ENCODE data around the gene SLC18B1. TPM values are rescaled to one million over a fixed set of nuclear protein-coding genes. Genes with fewer than 3 reads are reported as not detected.
A peak's percentile ranks its signal among the peaks of the same experiment; 100 is the strongest.

The SLC18B1 gene
- total and polyA plus RNA-seq, 10 of the 15 experiments (the other 5 are each of a cell fraction or from before 2014, with no cell fraction given): 3.5 to 11.8 (median 7.1) TPM

DNA sequence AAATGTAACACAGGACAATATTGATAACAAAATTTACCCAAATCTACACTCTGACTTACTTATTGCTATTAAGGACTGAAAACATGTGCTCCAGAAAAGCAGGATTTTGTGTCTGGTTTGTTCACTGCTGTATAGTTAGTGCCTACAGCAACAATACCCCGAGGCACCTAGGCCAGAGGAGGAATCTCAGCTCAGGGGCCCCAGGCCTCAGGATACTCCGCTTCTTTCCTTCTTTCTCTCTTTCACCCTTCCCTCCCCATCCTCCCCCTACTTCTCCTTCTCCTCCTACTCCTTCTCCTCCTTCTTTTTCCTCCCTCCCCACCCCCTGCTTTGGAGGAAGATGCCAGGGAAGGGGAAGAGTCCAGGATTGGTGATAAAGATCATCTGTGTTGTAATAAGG lies 39.7 kb downstream of the SLC18B1 start:
- ATAC-seq (no peak), FAIRE-seq (no peak), DNase-seq (ENCODE audit: low read depth, low spot score) (no peak)
- SMC1A ChIA-PET (ENCODE audit: uncharacterized antibody, unreplicated experiment): interaction anchor here (1.6 kb wide), 1 partner anchor 88 kb away, joined by 7 read pairs; no protein-coding TSS in a partner anchor
- POLR2A ChIA-PET: no interaction called here
- Histone ChIP-seq H3K4me2 (ENCODE audit: control insufficient read depth, insufficient read depth) (peak overlapping the region; percentile 63), H3K9me3 (replicated peaks; ENCODE audit: control insufficient read depth, insufficient read depth, low read length) (no peaks in the 10 kb centered on the region), H3K4me1 (ENCODE audit: control insufficient read depth, insufficient read depth, low read length) (peaks cover 39% of the 10 kb centered on the region), H2AFZ (ENCODE audit: control insufficient read depth, low read depth, low read length) (no peak overlapping the region), H4K20me1 (ENCODE audit: control insufficient read depth, insufficient read depth) (no peaks in the 10 kb centered on the region), H3K27ac (ENCODE audit: control insufficient read depth, insufficient read depth) (no peak overlapping the region), H3K79me2 (ENCODE audit: control insufficient read depth, insufficient read depth, low read length) (peaks cover 5% of the 10 kb centered on the region), H3K4me3 (no peak overlapping the region), H3K9ac (ENCODE audit: control insufficient read depth, insufficient read depth, low read length) (no peak overlapping the region), H3K27me3 (replicated peaks in 1 of 2; ENCODE audit: control insufficient read depth in 2 of 2, insufficient read depth in 2 of 2, low read length in 1 of 2) (no peaks in the 10 kb centered on the region), H3K36me3 (ENCODE audit: control insufficient read depth in 2 of 2, insufficient read depth in 2 of 2, low read length in 1 of 2) (no peaks in the 10 kb centered on the region)
- intact Hi-C loops (cut with micrococcal nuclease; ENCODE audit: unreplicated experiment) (no loop called here), in situ Hi-C loops (cut with MboI) (no loop called here)
- CTCF ChIA-PET: interaction anchor here (1.0 kb wide), 1 partner anchor 43 kb away, joined by 3 read pairs; no protein-coding TSS in a partner anchor
- BruUV-seq (replicated peaks): no TSS peak
- 100% methylated on average over 2 of the region's 2 CpGs for WGBS (ENCODE audit: insufficient coverage, insufficient replicate concordance, low lambda C conversion rate, missing lambda C conversion rate)
- RAD21 ChIA-PET (ENCODE audit: unreplicated experiment): no interaction called here
- no peak for TF ChIP-seq MTA3 (IDR thresholded peaks at IDR 0.05; ENCODE audit: borderline replicate concordance, low read length)
- no peak for TF ChIP-seq SMAD1 (IDR thresholded peaks at IDR 0.05; ENCODE audit: low read depth, partially characterized antibody)
- TF ChIP-seq, protein P1, sequence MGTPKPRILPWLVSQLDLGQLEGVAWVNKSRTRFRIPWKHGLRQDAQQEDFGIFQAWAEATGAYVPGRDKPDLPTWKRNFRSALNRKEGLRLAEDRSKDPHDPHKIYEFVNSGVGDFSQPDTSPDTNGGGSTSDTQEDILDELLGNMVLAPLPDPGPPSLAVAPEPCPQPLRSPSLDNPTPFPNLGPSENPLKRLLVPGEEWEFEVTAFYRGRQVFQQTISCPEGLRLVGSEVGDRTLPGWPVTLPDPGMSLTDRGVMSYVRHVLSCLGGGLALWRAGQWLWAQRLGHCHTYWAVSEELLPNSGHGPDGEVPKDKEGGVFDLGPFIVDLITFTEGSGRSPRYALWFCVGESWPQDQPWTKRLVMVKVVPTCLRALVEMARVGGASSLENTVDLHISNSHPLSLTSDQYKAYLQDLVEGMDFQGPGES (IDR thresholded peaks at IDR 0.05): no peak
- TF ChIP-seq FOXK2 (IDR thresholded peaks at IDR 0.05): no peak
- TF ChIP-seq HDAC2 (IDR thresholded peaks at IDR 0.05): no peak
- no peak for TF ChIP-seq SREBF2 (IDR thresholded peaks at IDR 0.05; ENCODE audit: low read length)
- TF ChIP-seq NRF1 (conservative IDR thresholded peaks at IDR 0.05; ENCODE audit: low read depth, low read length): no peak
- TF ChIP-seq, protein P2, sequence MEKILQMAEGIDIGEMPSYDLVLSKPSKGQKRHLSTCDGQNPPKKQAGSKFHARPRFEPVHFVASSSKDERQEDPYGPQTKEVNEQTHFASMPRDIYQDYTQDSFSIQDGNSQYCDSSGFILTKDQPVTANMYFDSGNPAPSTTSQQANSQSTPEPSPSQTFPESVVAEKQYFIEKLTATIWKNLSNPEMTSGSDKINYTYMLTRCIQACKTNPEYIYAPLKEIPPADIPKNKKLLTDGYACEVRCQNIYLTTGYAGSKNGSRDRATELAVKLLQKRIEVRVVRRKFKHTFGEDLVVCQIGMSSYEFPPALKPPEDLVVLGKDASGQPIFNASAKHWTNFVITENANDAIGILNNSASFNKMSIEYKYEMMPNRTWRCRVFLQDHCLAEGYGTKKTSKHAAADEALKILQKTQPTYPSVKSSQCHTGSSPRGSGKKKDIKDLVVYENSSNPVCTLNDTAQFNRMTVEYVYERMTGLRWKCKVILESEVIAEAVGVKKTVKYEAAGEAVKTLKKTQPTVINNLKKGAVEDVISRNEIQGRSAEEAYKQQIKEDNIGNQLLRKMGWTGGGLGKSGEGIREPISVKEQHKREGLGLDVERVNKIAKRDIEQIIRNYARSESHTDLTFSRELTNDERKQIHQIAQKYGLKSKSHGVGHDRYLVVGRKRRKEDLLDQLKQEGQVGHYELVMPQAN (conservative IDR thresholded peaks at IDR 0.05): no peak
- TF ChIP-seq, protein P3, sequence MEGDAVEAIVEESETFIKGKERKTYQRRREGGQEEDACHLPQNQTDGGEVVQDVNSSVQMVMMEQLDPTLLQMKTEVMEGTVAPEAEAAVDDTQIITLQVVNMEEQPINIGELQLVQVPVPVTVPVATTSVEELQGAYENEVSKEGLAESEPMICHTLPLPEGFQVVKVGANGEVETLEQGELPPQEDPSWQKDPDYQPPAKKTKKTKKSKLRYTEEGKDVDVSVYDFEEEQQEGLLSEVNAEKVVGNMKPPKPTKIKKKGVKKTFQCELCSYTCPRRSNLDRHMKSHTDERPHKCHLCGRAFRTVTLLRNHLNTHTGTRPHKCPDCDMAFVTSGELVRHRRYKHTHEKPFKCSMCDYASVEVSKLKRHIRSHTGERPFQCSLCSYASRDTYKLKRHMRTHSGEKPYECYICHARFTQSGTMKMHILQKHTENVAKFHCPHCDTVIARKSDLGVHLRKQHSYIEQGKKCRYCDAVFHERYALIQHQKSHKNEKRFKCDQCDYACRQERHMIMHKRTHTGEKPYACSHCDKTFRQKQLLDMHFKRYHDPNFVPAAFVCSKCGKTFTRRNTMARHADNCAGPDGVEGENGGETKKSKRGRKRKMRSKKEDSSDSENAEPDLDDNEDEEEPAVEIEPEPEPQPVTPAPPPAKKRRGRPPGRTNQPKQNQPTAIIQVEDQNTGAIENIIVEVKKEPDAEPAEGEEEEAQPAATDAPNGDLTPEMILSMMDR (IDR thresholded peaks at IDR 0.05 in 2 of 3, conservative IDR thresholded peaks at IDR 0.05 in 1 of 3; ENCODE audit: control insufficient read depth in 2 of 3, extremely low read depth in 1 of 3, insufficient read depth in 1 of 3, low read depth in 3 of 3, low read length in 3 of 3): no peak
- TF ChIP-seq KDM1A (IDR thresholded peaks at IDR 0.05; ENCODE audit: borderline replicate concordance): no peak
- TF ChIP-seq KAT2A (conservative IDR thresholded peaks at IDR 0.05; ENCODE audit: control insufficient read depth, low read depth, low read length): no peak
- TF ChIP-seq, protein P4, sequence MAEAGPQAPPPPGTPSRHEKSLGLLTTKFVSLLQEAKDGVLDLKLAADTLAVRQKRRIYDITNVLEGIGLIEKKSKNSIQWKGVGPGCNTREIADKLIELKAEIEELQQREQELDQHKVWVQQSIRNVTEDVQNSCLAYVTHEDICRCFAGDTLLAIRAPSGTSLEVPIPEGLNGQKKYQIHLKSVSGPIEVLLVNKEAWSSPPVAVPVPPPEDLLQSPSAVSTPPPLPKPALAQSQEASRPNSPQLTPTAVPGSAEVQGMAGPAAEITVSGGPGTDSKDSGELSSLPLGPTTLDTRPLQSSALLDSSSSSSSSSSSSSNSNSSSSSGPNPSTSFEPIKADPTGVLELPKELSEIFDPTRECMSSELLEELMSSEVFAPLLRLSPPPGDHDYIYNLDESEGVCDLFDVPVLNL (IDR thresholded peaks at IDR 0.05; ENCODE audit: low read depth, low read length): no peak
- TF ChIP-seq, protein P5, sequence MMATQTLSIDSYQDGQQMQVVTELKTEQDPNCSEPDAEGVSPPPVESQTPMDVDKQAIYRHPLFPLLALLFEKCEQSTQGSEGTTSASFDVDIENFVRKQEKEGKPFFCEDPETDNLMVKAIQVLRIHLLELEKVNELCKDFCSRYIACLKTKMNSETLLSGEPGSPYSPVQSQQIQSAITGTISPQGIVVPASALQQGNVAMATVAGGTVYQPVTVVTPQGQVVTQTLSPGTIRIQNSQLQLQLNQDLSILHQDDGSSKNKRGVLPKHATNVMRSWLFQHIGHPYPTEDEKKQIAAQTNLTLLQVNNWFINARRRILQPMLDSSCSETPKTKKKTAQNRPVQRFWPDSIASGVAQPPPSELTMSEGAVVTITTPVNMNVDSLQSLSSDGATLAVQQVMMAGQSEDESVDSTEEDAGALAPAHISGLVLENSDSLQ (IDR thresholded peaks at IDR 0.05): no peak
- TF ChIP-seq CHD2 (IDR thresholded peaks at IDR 0.05; ENCODE audit: borderline replicate concordance, low read depth, low read length): no peak
- TF ChIP-seq, protein P6, sequence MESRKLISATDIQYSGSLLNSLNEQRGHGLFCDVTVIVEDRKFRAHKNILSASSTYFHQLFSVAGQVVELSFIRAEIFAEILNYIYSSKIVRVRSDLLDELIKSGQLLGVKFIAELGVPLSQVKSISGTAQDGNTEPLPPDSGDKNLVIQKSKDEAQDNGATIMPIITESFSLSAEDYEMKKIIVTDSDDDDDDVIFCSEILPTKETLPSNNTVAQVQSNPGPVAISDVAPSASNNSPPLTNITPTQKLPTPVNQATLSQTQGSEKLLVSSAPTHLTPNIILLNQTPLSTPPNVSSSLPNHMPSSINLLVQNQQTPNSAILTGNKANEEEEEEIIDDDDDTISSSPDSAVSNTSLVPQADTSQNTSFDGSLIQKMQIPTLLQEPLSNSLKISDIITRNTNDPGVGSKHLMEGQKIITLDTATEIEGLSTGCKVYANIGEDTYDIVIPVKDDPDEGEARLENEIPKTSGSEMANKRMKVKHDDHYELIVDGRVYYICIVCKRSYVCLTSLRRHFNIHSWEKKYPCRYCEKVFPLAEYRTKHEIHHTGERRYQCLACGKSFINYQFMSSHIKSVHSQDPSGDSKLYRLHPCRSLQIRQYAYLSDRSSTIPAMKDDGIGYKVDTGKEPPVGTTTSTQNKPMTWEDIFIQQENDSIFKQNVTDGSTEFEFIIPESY (IDR thresholded peaks at IDR 0.05): no peak

Data from GM12878 (cell line).